IMR-90 (cell line): Measurements from ENCODE around the gene PARVG. TPM values are rescaled to one million over a fixed set of nuclear protein-coding genes. Genes with fewer than 3 reads are reported as not detected.
A peak's percentile ranks its signal among the peaks of the same experiment; 100 is the strongest.

ENCODE experiments used
- ATAC-seq: fragments of 200-7000 bp; cut with Tn5 transposase; 2 replicates; pipeline ENCODE4 v1.9.1; 2020; ENCODE audit warnings: low read depth, mild to moderate bottlenecking, moderate library complexity
- BruUV-seq: library from RNA; stranded (reverse); fragments of 400-500 nt; replicated peaks from 2 replicates; lab custom pipeline; 2021; lab: Mats Ljungman, UMichigan
- CTCF ChIA-PET: fragments of 300-600 bp; formaldehyde crosslinking; extraction: SDS; loops from one replicate; lab custom pipeline; 2021; ENCODE audit warnings: antibody characterized with exemption; lab: Yijun Ruan, JAX
- POLR2A ChIA-PET: fragments of 300-600 bp; sonication (Branson Sonifier 250); formaldehyde crosslinking; loops from one replicate; lab custom pipeline; 2022; ENCODE audit warnings: antibody characterized with exemption; ENCODE audit not compliant: unreplicated experiment; lab: Charles Lee
- DNase-seq: peaks from one replicate; pipeline ENCODE4 v3.0.0; 2013
- H2AFZ ChIP-seq: replicated peaks from 2 replicates; pipeline ENCODE3; 2013; ENCODE audit warnings: low read length, mild to moderate bottlenecking; ENCODE audit not compliant: poor library complexity
- H2AK5ac ChIP-seq: 2 replicates; pipeline ENCODE4 v1.6.1; 2013; ENCODE audit warnings: low read depth, low read length, inconsistent platforms
- H2AK9ac ChIP-seq: replicated peaks from 2 replicates; pipeline ENCODE3; 2013; ENCODE audit warnings: mild to moderate bottlenecking, low read depth, low read length, moderate library complexity; ENCODE audit not compliant: poor library complexity
- H2BK120ac ChIP-seq: 2 replicates; pipeline ENCODE4 v1.6.1; 2013; ENCODE audit warnings: low read depth, low read length, inconsistent platforms
- H2BK15ac ChIP-seq: 3 replicates; pipeline ENCODE4 v1.6.1; 2013; ENCODE audit warnings: low read depth, low read length, inconsistent platforms
- H2BK20ac ChIP-seq: 2 replicates; pipeline ENCODE4 v1.6.1; 2013; ENCODE audit warnings: low read depth, mild to moderate bottlenecking, inconsistent platforms, low read length, moderate library complexity
- H2BK5ac ChIP-seq: 2 replicates; pipeline ENCODE4 v1.6.1; 2013; ENCODE audit warnings: mild to moderate bottlenecking, low read depth, low read length, inconsistent platforms; ENCODE audit not compliant: poor library complexity, severe bottlenecking
- H3K14ac ChIP-seq: replicated peaks from 2 replicates; pipeline ENCODE4 v1.6.1; 2013; ENCODE audit warnings: low read depth, low read length, inconsistent platforms
- H3K18ac ChIP-seq: 2 replicates; pipeline ENCODE4 v1.6.1; 2013; ENCODE audit warnings: low read depth, low read length, control low read depth
- H3K23ac ChIP-seq: 2 replicates; pipeline ENCODE4 v1.6.1; 2013; ENCODE audit warnings: low read depth, low read length, inconsistent platforms
- H3K27ac ChIP-seq: 2 replicates; pipeline ENCODE4 v1.5.1; 2013; ENCODE audit warnings: mild to moderate bottlenecking, control low read depth, low read length; ENCODE audit not compliant: insufficient read depth
- H3K27me3 ChIP-seq: 2 replicates; pipeline ENCODE4 v1.6.1; 2013; ENCODE audit warnings: low read length; ENCODE audit not compliant: control insufficient read depth, insufficient read depth
- H3K36me3 ChIP-seq: 2 replicates; pipeline ENCODE4 v1.6.1; 2013; ENCODE audit warnings: low read length, mixed read lengths; ENCODE audit not compliant: control insufficient read depth, insufficient read depth
- H3K4ac ChIP-seq: 2 replicates; pipeline ENCODE4 v1.6.1; 2013; ENCODE audit warnings: low read depth, low read length, inconsistent platforms
- H3K4me1 ChIP-seq: 2 replicates; pipeline ENCODE4 v1.6.1; 2013; ENCODE audit warnings: low read length, mixed read lengths; ENCODE audit not compliant: control insufficient read depth, insufficient read depth
- H3K4me2 ChIP-seq: 2 replicates; pipeline ENCODE4 v1.6.1; 2013; ENCODE audit warnings: low read depth, mild to moderate bottlenecking, control low read depth, low read length, moderate library complexity
- H3K4me3 ChIP-seq: 2 replicates; pipeline ENCODE4 v1.5.1; 2013; ENCODE audit warnings: low read depth, mild to moderate bottlenecking, control low read depth, low read length, moderate library complexity; ENCODE audit not compliant: insufficient read depth
- H3K56ac ChIP-seq: 2 replicates; pipeline ENCODE4 v1.6.1; 2013; ENCODE audit warnings: low read length, inconsistent platforms; ENCODE audit not compliant: insufficient read depth; ENCODE audit errors: extremely low read depth
- H3K79me1 ChIP-seq, 2 experiments: 2 replicates each; pipeline ENCODE4 v1.6.1; 2013; ENCODE audit warnings: low read length in 2 of 2, inconsistent platforms in 1 of 2, low read depth in 1 of 2
- H3K9ac ChIP-seq: 2 replicates; pipeline ENCODE4 v1.6.1; 2013; ENCODE audit warnings: low read depth, low read length, control low read depth
- H3K9me1 ChIP-seq: 2 replicates; pipeline ENCODE4 v1.6.1; 2013; ENCODE audit warnings: low read length, inconsistent platforms; ENCODE audit not compliant: insufficient read depth
- H3K9me3 ChIP-seq: 2 replicates; pipeline ENCODE4 v1.6.1; 2013; ENCODE audit warnings: low read length; ENCODE audit not compliant: control insufficient read depth, insufficient read depth
- H4K20me1 ChIP-seq: 2 replicates; pipeline ENCODE4 v1.6.1; 2013; ENCODE audit warnings: low read length, inconsistent platforms; ENCODE audit not compliant: insufficient read depth
- H4K5ac ChIP-seq: 2 replicates; pipeline ENCODE4 v1.6.1; 2013; ENCODE audit warnings: mild to moderate bottlenecking, low read depth, low read length, control low read depth
- H4K8ac ChIP-seq, 2 experiments: 2 replicates each; pipeline ENCODE4 v1.6.1; 2013; ENCODE audit warnings: low read depth in 2 of 2, low read length in 2 of 2, control low read depth in 1 of 2, inconsistent platforms in 1 of 2
- H4K91ac ChIP-seq: 2 replicates; pipeline ENCODE4 v1.6.1; 2013; ENCODE audit warnings: low read depth, low read length, inconsistent platforms; ENCODE audit not compliant: insufficient read depth
- BHLHE40 ChIP-seq: fragments of 150-350 bp; IDR thresholded peaks from 2 replicates; pipeline ENCODE4 v1.6.1; 2016; ENCODE audit warnings: mild to moderate bottlenecking, low read depth, low read length
- CEBPB ChIP-seq: IDR thresholded peaks from 2 replicates; pipeline ENCODE4 v1.6.1; 2012; ENCODE audit warnings: low read depth, low read length, improper control_type of control experiment
- CHD1 ChIP-seq: IDR thresholded peaks from 2 replicates; pipeline ENCODE4 v1.6.1; 2012; ENCODE audit warnings: low read depth, low read length, improper control_type of control experiment
- ELK1 ChIP-seq: fragments of 150-350 bp; IDR thresholded peaks from 2 replicates; pipeline ENCODE4 v1.6.1; 2016; ENCODE audit warnings: low read depth, mild to moderate bottlenecking, low read length, moderate library complexity, borderline replicate concordance
- FOS ChIP-seq: fragments of 150-350 bp; IDR thresholded peaks from 2 replicates; pipeline ENCODE4 v1.6.1; 2016; ENCODE audit warnings: low read depth, low read length
- MAFK ChIP-seq: IDR thresholded peaks from 2 replicates; pipeline ENCODE4 v1.6.1; 2012; ENCODE audit warnings: low read depth, low read length, improper control_type of control experiment
- MAZ ChIP-seq: IDR thresholded peaks from 2 replicates; pipeline ENCODE4 v1.6.1; 2012; ENCODE audit warnings: low read depth, mild to moderate bottlenecking, low read length, improper control_type of control experiment, moderate library complexity, borderline replicate concordance
- MXI1 ChIP-seq: IDR thresholded peaks from 2 replicates; pipeline ENCODE4 v1.6.1; 2012; ENCODE audit warnings: low read depth, mild to moderate bottlenecking, low read length, moderate library complexity, borderline replicate concordance
- NFE2L2 ChIP-seq: fragments of 150-350 bp; IDR thresholded peaks from 2 replicates; pipeline ENCODE4 v1.6.1; 2016; ENCODE audit warnings: low read depth, mild to moderate bottlenecking, low read length
- RAD21 ChIP-seq: IDR thresholded peaks from 2 replicates; pipeline ENCODE4 v1.6.1; 2012; ENCODE audit warnings: low read length, improper control_type of control experiment
- RCOR1 ChIP-seq: IDR thresholded peaks from 2 replicates; pipeline ENCODE4 v1.6.1; 2012; ENCODE audit warnings: mild to moderate bottlenecking, low read length, improper control_type of control experiment; ENCODE audit not compliant: insufficient replicate concordance
- RFX5 ChIP-seq: IDR thresholded peaks from 2 replicates; pipeline ENCODE4 v1.8.0; 2012; ENCODE audit warnings: low read depth, mild to moderate bottlenecking, low read length, moderate library complexity
- SMC3 ChIP-seq: fragments of 150-350 bp; IDR thresholded peaks from 2 replicates; pipeline ENCODE4 v1.6.1; 2016; ENCODE audit warnings: low read depth, mild to moderate bottlenecking, antibody characterized with exemption, low read length, moderate library complexity
- WGBS, 2 experiments: methylation state at CpG; one replicate each; pipeline versions ENCODE4 v1.1.5 to v1.1.7; 2013; ENCODE audit warnings: missing lambda C conversion rate in 2 of 2; ENCODE audit not compliant: insufficient read length in 1 of 2; ENCODE audit errors: extremely low coverage in 2 of 2; 5-methylcytosine and 5-hydroxymethylcytosine counted together
- dilution Hi-C: fragments of 300-500 bp; cut with HindIII; formaldehyde crosslinking; loops from one replicate; pipeline ENCODE4 v1.14.3; 2018; ENCODE audit warnings: low sequenced_read_pairs; ENCODE audit not compliant: unreplicated experiment
- in situ Hi-C: fragments of 300-500 bp; cut with MboI; formaldehyde crosslinking; loops from 3 replicates; pipeline ENCODE4 v1.14.3; 2019; ENCODE audit warnings: low sequenced_read_pairs, inconsistent platforms, mixed read lengths
- intact Hi-C: fragments of 100-400 bp; cut with micrococcal nuclease; formaldehyde crosslinking; loops from 2 replicates; pipeline ENCODE4 v1.10.0; 2022
- polyA plus RNA-seq, 3 experiments: library from polyadenylated mRNA; depleted of rRNA; stranded (reverse); fragments of >200 nt; gene quantifications; 2 replicates each; pipeline ENCODE4 v1.2.3, GENCODE V29; 2012; ENCODE audit warnings: low replicate concordance in 1 of 3
- total RNA-seq: library from RNA; depleted of rRNA; stranded (reverse); fragments of >200 nt; gene quantifications from 2 replicates; pipeline ENCODE4 v1.2.3, GENCODE V29; 2012
- TF ChIP-seq, protein P1 (sequence below): fragments of 150-350 bp; IDR thresholded peaks from 2 replicates; pipeline ENCODE4 v1.6.1; 2017; ENCODE audit warnings: mild to moderate bottlenecking, antibody characterized with exemption, low read length, low read depth

PARVG gene
- total and polyA plus RNA-seq, 2 of the 4 experiments (the other 2 are of a cell fraction): not detected

DNA sequence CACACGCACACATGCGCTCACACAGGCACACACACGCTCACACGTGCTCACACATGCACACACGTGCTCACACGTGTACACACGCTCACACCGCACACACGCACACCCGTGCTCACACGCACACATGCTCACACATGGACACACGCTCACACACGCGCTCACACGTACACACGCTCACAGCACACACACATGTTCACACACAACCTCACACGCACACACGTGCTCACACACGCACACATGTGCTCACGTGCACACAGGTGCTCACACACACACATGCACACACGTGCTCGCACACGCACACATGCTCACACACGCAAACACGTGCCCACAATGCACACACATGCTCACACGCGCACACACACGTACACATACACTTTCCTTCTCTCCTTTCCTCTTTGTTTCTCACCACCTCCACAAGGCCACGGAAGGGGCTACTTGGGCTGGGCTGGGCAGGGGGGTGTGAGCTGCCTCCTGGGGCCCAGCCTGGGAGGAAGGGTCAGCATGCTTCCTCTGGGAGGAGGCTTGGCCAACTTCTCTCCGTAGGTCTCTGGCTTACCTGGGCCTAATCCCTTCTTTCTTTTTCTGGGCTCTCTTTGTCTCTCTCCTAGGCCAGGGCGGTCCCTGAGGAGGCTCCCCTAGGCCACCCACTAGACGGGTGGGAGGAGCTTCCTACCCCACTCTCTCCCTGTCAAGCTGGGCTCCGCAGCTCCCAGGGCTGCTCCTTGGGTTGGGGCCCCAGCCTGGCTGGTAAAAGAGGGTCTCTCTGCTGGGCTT, 34.5 kb upstream of the PARVG start (continued):
- TF ChIP-seq SMC3: no peak

GRCh38 chr22:44147008-44147645, 33.6 kb upstream of the PARVG start:
- Histone ChIP-seq H3K9me1 (peaks cover 7% of the 10 kb centered on the region), H3K27me3 (no peaks in the 10 kb centered on the region), H2AK5ac (0 out of 2 replicates have a peak overlapping the region, but pooled peaks have one; percentile 15), H3K18ac (no peak overlapping the region), H2AK9ac (no peak overlapping the region), H3K9me3 (no peaks in the 10 kb centered on the region), H3K4me2 (no peak overlapping the region), H4K5ac (no peak overlapping the region), H3K14ac (no peak overlapping the region), H3K79me1 (no peaks in the 10 kb centered on the region), H3K9ac (no peak overlapping the region), H3K4me1 (peaks cover 16% of the 10 kb centered on the region), H3K56ac (no peak overlapping the region), H3K23ac (no peak overlapping the region), H4K20me1 (no peaks in the 10 kb centered on the region), H3K27ac (no peak overlapping the region), H2AFZ (no peak overlapping the region), H2BK15ac (no peak overlapping the region), H2BK120ac (no peak overlapping the region; the same call in 1 of the 2 replicates), H2BK20ac (no peak overlapping the region), H3K36me3 (no peaks in the 10 kb centered on the region), H4K91ac (no peak overlapping the region), H4K8ac (no peak overlapping the region), H3K4ac (peak overlapping the region; percentile 44; the same call in 1 of the 2 replicates), H2BK5ac (no peak overlapping the region), H3K4me3 (no peak overlapping the region)
- ChIA-PET CTCF (no interaction called here), POLR2A (no interaction called here)
- intact Hi-C loops (loop anchor here (10.0 kb wide), 1 partner anchor 178 kb away; no protein-coding TSS in a partner anchor), dilution Hi-C loops (no loop called here), in situ Hi-C loops (no loop called here)
- ATAC-seq (no peak), DNase-seq (no peak)
- BruUV-seq: no TSS peak
- 72% methylated on average over 10 of the region's 12 CpGs; no CpG with 5 or more reads in 1 of the 2 experiments for WGBS, 2 experiments
- TF ChIP-seq CEBPB (no peak), RFX5 (no peak), MAZ (no peak), CHD1 (no peak), RCOR1 (no peak), SMC3 (no peak), NFE2L2 (no peak), MAFK (no peak), BHLHE40 (no peak), FOS (no peak), MXI1 (no peak), RAD21 (no peak), ELK1 (no peak)
- TF ChIP-seq, protein P1, sequence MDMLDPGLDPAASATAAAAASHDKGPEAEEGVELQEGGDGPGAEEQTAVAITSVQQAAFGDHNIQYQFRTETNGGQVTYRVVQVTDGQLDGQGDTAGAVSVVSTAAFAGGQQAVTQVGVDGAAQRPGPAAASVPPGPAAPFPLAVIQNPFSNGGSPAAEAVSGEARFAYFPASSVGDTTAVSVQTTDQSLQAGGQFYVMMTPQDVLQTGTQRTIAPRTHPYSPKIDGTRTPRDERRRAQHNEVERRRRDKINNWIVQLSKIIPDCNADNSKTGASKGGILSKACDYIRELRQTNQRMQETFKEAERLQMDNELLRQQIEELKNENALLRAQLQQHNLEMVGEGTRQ: no peak
